NCI-H345 (cell line): Measurements from ENCODE around the gene EMC9.

ENCODE experiments used
- DNase-seq: peaks from one replicate; lab custom pipeline; 2025; lab: John Stamatoyannopoulos, UW

Gene EMC9

DNA sequence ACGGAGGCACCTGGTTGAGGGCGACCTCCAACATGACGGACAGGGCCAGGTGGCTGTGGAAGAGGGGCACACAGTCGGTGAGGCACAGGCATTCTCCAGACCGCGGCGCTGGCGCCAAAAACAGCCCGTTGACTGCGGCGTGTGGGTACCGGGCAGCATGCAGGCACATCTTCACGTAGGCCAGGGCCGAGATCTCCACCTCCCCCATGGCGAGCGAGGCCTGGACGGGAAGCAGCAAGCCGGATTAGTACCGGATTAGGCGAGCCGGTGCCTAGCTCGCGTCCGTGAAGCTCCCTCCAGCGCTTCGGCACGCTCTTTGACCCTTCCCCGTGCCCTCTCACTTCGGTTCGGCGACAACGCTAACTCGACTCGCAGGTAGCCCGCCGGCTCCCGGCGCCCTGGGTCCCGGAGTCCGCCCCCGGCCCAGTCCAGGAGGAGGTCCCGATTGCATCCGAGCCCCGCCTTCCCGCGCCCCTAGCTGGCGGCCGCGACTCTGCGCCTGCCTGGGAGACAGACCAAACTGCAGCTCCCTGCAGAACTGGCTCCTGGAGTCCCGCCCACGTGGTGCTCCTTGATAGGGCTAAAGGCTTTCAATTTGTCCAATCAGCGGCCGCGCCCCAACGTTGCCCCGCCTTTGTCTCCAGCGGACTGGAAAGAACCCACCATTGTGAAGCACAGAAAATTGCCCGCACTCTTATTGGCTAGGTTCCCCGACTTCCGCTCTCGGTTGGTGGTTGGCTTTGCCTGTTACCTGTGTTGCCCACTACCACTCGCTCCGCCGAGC, at the start of gene EMC9:
EMC9 (minus strand) TSS at position 495 of the 784 bp plus-strand sequence; CDS start at position 208, 287 bp downstream.
- DNase-seq, result peak; percentile 100

DNA sequence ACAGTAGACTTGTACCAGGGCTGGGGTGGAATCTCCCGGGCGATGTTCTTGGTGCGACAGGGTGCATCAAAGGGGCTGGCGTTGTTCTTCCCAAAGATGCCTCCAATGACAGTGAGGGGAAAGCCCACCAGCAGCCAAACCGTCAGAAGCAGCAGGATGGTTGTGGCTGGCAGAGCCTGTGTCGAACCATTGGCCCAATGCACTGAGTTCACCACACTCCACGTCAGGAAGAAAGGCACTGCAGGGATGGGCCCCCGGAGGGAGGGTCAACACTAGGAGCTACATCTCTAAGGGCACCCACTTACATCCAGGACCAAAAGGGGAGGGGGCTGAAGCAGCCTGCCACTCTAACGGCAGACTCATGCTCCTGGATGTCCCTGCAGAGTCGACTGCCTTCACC, 49.0 kb upstream of the EMC9 start:
- DNase-seq, result no peak

- no peak for DNase-seq
Observed at GRCh38 chr14:24189460-24189859, 48.1 kb upstream of the EMC9 start.

DNA sequence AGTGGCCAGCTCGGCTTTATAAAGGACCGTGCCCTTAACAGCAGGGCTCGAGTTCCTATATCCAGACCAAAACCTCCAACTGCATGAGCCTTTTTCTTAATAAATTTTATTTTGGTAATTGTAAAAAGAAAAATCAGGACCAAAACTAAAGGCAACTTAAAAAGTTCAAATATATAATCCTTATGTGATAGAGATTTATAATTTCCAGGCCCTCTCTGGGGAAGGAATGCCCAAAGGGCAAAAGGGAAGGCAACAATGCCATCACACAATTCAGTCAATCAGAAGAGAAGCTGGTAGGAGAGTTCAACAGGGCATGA, 47.6 kb upstream of the EMC9 start:
- DNase-seq, result no peak

DNA sequence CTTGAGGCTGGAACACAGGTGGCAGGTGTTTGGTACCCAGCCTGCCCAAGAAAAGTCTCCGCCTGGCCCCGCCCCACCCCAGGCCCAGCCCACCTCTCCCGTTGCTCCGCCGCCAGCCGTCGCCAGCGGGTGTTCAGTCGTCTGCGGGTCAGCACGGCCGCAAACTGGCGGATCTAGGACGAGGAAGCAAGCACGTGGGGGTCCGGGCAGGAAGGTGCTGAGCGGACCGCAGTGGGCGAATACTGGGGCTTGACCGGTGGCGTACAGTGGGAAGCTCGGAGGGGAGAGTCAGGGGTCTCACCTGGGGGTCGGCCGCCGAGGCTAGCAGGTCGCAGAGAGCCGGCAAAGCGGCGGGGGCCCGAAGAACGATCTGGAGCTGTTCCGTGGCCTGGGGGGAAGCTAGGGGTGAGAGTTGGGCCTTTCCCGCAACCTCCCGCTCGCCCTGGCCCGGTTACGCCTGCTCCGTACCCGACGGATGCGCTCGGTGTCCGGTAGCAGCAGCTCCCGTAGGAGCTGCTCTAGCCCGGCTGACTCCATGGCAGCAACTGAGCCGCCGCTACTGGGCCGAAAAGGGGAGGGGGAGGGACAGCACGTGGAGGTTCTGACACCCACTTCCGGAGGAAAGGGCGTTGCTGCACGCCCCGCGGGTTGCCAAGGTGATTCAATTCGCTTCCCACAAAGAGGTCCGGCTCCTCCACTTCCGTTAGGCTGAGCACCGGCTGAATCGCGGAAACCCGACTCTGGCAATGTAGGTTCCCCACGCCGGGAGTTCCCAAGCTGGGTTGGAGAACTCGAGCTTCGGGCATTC, 47.1 kb upstream of the EMC9 start, which contains the start of gene IPO4:
IPO4 (minus strand) TSS at position 566 of the 808 bp plus-strand sequence; CDS start at position 537, 29 bp downstream.
- peak; percentile 98 for DNase-seq

- no peak for DNase-seq
Observed at GRCh38 chr14:24187539-24187915, 46.1 kb upstream of the EMC9 start.

- DNase-seq, result no peak
Observed at GRCh38 chr14:24186831-24187538, 45.6 kb upstream of the EMC9 start.

- DNase-seq, result no peak
Observed at GRCh38 chr14:24185741-24186140, 44.4 kb upstream of the EMC9 start.

- no peak for DNase-seq
Observed at GRCh38 chr14:24185026-24185425, 43.6 kb upstream of the EMC9 start.

DNA sequence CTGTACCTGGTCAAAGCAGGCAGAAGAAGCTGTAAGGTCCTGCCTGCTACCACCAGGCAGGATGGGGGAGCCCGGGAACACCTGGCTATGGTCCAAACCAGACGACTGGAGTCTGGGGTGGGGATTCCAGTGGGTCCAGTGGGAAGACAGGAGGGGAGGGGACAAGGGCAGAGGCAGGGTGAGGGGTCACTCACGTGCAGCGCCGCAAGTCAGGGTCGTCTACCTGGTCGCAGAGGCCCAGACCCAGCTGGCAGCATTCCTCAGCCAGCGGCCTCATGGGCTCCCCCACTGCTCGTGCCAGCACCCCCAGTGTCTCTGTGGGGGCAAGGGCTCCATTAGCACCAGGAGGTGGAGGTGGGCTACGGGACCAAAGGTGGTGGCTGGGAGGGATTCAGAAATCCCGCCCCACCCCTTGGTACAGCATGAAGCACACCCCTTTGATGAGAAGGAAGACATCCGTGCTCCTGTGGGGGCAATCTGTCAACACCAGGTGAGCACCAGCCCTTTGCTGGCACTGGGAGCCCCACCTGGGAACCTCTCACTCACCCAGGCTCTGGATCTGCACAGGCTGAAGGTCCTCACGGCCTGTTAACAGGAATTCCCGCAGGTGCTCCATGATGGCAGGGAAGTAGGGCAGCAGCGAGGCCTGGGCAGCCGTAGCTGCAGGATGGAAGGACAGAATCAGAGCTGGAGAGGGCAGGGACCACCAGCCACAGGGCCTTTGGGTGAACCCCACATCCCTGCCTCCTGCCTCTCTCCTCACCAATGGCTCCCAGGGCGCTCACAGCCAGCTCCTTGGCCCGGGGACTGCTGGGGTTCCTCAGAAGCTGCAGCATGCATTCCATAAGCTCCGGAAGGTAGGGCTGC, 42.9 kb upstream of the EMC9 start:
- DNase-seq, result no peak

DNA sequence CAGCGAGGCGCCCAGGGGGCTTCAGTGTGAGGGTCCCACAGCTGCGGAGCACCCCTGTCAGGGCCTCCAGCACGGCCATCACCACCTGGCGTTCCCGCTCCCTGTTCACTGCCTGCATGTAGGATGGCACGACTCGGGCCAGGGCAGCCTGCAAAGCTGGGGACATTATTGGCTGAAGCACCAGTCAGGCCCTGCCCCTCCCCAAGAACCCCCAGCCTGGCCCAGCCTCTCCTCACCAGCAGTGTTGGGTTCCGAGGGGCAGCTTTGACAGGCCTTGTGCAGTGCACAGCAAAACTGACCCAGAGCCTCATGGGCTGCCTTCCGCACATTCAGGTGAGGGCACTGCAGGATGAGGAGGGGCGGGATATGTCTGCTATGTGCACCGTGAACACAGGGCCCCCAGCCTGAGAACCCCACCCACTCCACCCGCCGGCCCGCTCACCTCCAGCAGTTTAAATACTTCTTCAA, 41.7 kb upstream of the EMC9 start:
- no peak for DNase-seq

DNA sequence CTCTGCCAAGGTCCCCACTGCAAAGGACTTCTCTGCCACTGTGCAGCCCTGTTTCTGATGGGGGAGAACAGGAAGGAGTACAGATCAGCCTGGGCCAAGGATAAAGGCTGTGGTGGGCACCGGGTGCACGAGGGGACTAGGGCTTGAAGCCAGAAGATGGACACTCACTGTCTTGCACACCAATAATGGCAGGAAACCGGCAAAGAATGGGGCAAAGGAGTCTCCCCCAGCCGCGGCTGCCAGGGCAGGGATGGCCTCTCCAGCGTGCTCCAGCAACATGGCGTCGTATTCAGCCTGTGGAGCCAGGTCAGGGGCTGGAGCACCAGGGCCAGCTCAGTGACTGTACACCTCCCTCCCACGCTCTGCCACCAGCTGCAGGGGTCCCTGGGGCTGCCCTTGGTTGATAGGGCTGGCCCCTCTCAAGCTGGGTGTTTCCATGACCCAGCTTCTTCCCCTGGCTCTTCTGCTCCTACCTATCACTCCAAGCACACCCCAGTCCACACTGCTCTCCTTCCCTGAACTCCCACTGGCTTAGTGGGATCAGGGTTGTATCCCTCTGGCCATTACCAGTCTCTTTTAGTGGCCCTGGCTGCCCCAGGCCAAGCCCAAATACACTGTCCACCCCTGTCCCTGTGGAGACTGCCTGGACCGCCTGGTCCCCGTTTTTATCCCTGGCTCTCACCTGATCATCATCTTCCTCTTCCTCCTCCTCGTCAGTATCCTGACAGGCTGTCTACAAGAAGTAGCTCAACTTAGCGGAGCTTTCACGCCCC, 40.9 kb upstream of the EMC9 start:
- no peak for DNase-seq

DNA sequence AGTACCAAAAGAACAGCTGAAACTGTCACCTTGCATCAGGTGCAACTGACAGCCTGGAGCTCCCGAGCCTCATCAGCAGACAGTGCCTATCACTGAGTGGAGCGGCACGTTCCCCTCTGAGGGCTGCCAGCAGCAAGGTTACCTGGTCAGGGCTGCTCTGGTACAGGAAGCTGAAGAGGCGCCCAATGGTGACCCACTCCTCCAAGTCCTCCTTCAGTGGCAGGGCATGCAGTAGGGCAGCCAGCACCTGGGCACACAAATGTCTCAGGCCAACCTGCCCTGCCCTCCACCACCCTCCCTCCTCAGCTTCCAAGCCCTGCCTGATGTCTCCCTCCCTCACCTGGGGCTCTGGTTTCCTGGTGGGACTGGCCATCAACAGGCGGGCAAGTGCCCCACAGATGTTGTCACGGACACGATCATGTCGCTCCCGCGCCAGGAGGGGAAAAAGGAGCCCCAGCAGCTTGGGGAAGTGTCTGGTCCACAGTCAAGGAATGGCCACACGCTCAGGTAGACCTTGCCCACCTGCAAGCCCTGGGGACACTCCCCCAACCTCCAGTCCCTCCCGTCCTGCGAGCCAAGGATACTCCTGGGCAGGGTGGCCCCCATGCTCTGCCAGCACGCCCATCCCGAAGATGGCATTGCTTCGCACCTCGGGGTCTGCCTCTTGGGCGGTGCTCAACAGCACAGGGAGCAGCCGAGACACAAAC, 40.1 kb upstream of the EMC9 start:
- no peak for DNase-seq

- no peak for DNase-seq
Observed at GRCh38 chr14:24179961-24180796, 38.8 kb upstream of the EMC9 start.

DNA sequence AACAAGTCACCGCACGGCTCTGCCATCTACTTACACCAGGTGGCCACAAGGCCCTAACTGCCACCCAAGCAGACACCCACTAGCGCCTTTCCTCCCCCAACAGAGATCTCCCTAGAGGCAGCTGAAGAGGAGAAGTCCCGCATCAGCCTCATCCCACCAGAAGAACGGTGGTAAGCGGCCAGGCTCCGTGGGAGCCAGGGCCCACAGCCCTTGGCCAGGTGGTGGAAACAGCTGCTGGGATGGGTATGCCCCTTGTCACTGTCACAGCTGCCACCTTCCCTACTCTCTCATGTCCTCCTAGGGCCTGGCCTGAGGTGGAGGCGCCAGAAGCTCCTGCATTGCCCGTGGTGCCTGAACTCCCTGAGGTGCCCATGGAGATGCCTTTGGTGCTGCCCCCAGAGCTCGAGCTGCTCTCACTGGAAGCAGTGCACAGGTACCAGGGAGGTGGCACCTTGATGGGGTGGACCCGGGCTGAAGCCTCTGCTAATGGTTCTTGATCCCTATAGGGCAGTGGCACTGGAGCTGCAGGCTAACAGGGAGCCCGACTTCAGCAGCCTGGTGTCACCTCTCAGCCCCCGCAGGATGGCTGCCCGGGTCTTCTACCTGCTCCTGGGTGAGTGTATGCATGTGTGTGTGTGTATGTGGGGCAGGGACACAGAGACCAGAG, 38.0 kb upstream of the EMC9 start:
- no peak for DNase-seq

DNA sequence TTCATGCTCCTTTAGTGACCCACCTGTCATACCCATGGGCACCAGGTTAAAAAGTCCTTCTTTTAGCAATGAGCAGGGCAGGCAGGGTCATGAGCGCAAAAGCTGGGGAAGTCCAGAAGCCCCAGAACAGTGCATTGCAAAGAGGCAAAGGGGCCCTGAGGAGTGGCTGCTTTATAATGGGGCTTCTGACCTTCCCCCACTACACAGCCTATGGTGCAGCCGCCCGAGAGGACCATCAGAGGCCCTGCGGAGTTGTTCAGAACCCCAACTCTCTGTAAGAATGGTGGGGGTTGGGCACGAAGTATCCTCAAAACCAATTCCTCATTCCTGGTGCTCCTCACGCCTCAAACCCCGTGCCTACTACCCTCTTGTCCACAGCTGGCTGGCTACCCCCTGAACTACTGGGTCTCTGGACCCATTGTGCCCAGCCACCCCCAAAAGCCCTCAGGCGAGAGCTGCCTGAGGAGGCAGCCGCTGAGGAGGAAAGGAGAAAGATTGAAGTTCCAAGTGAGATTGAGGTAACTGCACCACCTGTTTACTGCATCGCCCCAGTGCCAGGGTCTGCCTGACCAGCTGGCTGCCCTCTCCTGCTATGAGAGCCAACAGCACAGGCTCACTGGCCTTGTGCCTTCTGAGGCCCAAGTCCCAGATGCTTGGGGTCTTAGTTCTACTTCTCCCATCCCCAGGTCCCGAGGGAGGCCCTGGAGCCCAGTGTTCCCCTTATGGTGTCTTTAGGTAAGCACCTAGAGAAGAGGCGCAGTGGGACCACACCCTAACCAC, 37.2 kb upstream of the EMC9 start:
- DNase-seq, result no peak

DNA sequence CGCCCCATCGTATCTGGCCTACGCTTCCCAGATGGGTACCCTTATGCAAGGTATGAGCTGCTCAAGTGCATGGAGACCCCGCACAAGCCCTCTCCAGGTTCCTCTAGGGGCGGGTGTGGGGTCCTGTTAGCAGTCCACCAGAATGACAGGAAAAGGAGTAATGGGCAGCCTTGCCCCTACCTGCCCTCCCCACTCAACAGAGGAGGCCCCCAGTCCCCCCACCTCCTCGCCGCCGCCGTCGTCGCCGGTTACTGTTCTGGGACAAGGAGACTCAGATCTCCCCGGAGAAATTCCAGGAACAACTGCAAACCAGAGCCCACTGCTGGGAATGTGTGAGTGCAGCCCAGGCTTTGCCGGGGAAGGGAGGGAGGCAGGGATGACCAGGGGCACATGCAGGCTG, 36.5 kb upstream of the EMC9 start:
- no peak for DNase-seq
